Stimulated activated CD8-positive, alpha-beta memory T cell treated with anti-CD3 and anti-CD28 coated beads, Interleukin-7, amount 100 ng/mL, for 4 hours (primary cell): ENCODE measurements around the gene RPL22L1.
"Not testable (repeated sequence)": the region's sequence is repeated elsewhere in the genome, so short reads cannot be mapped to it uniquely, and the experiment has no call there.

Experiments
- DNase-seq, 2 donors: peaks; one replicate each; pipeline ENCODE4 v3.0.0-alpha.2; 2020; ENCODE audit warnings: low read depth in 2 of 2

The RPL22L1 gene

GRCh38 chr3:170878688-170879087 is 8.7 kb upstream of the RPL22L1 start:
- DNase-seq = not testable (repeated sequence)

GRCh38 chr3:170877311-170877710 is 7.3 kb upstream of the RPL22L1 start:
- DNase-seq = not testable (repeated sequence)

- no peak for DNase-seq
Measured at GRCh38 chr3:170876537-170876936, 6.5 kb upstream of the RPL22L1 start.

GRCh38 chr3:170869239-170869590 is 780 bp downstream of the RPL22L1 start:
- no peak for DNase-seq

- DNase-seq = no peak
Measured at GRCh38 chr3:170868577-170869238, 1.3 kb downstream of the RPL22L1 start.

GRCh38 chr3:170867143-170867937 is 2.7 kb downstream of the RPL22L1 start:
- DNase-seq = no peak

GRCh38 chr3:170866499-170866898 is 3.5 kb downstream of the RPL22L1 start:
- DNase-seq = no peak

- no peak for DNase-seq
Measured at GRCh38 chr3:170865209-170866094, 4.5 kb downstream of the RPL22L1 start.

- no peak for DNase-seq
Measured at GRCh38 chr3:170864525-170865208, 5.3 kb downstream of the RPL22L1 start.

GRCh38 chr3:170863816-170864215 is 6.2 kb downstream of the RPL22L1 start:
- no peak for DNase-seq

GRCh38 chr3:170862618-170863374 is 7.2 kb downstream of the RPL22L1 start:
- no peak for DNase-seq

GRCh38 chr3:170858599-170858998 is 11.4 kb downstream of the RPL22L1 start:
- no peak for DNase-seq

- no peak for DNase-seq
Measured at GRCh38 chr3:170852324-170852723, 17.7 kb downstream of the RPL22L1 start.

GRCh38 chr3:170848292-170848917 is 21.6 kb downstream of the RPL22L1 start:
- no peak for DNase-seq

- DNase-seq = no peak
Measured at GRCh38 chr3:170844377-170844776, 25.6 kb downstream of the RPL22L1 start.

- DNase-seq = no peak
Measured at GRCh38 chr3:170840291-170840859, 29.6 kb downstream of the RPL22L1 start.

- DNase-seq = no peak
Measured at GRCh38 chr3:170839518-170840100, 30.4 kb downstream of the RPL22L1 start.

- no peak for DNase-seq
Measured at GRCh38 chr3:170836491-170836890, 33.5 kb downstream of the RPL22L1 start.

GRCh38 chr3:170835336-170835735 is 34.7 kb downstream of the RPL22L1 start:
- no peak for DNase-seq

- DNase-seq = no peak
Measured at GRCh38 chr3:170830580-170830979, 39.4 kb downstream of the RPL22L1 start.
